IPS DF 4.7 (cell line): ENCODE results near the gene SLC7A8.
A peak's percentile ranks its signal among the peaks of the same experiment; 100 is the strongest.

Experiments
- DNase-seq: peaks from one replicate; pipeline ENCODE4 v3.0.0-alpha.2; 2013; ENCODE audit warnings: low spot score; ENCODE audit errors: extremely low read depth

SLC7A8 gene

GRCh38 chr14:23131482-23131881 lies 52.0 kb downstream of the SLC7A8 start:
- no peak for DNase-seq

- DNase-seq = no peak
Observed at GRCh38 chr14:23130871-23131270, 52.6 kb downstream of the SLC7A8 start.

GRCh38 chr14:23129759-23130316 lies 53.6 kb downstream of the SLC7A8 start:
- DNase-seq = no peak

- DNase-seq = no peak
Observed at GRCh38 chr14:23128969-23129758, 54.3 kb downstream of the SLC7A8 start.

GRCh38 chr14:23127861-23128260 lies 55.6 kb downstream of the SLC7A8 start:
- no peak for DNase-seq

GRCh38 chr14:23126548-23127278 lies 56.7 kb downstream of the SLC7A8 start:
- DNase-seq = no peak

- DNase-seq = no peak
Observed at GRCh38 chr14:23125933-23126524, 57.4 kb downstream of the SLC7A8 start.

GRCh38 chr14:23125011-23125410 lies 58.4 kb downstream of the SLC7A8 start:
- DNase-seq = no peak

GRCh38 chr14:23124337-23124954 lies 59.0 kb downstream of the SLC7A8 start:
- no peak for DNase-seq

GRCh38 chr14:23123419-23123818 lies 60.0 kb downstream of the SLC7A8 start:
- no peak for DNase-seq

- no peak for DNase-seq
Observed at GRCh38 chr14:23122086-23122485, 61.4 kb downstream of the SLC7A8 start.

- DNase-seq = no peak
Observed at GRCh38 chr14:23121361-23121771, 62.1 kb downstream of the SLC7A8 start.

- DNase-seq = peak; percentile 87
Observed at GRCh38 chr14:23120541-23121251, 62.8 kb downstream of the SLC7A8 start.

GRCh38 chr14:23119363-23120327 lies 63.8 kb downstream of the SLC7A8 start:
- DNase-seq = no peak

GRCh38 chr14:23118506-23119362 lies 64.7 kb downstream of the SLC7A8 start, which contains the start of gene CEBPE:
CEBPE (minus strand) TSS chr14:23119255; CDS start chr14:23119091, 164 bp downstream.
- no peak for DNase-seq

GRCh38 chr14:23117371-23118020 lies 66.0 kb downstream of the SLC7A8 start:
- DNase-seq = no peak

- DNase-seq = no peak
Observed at GRCh38 chr14:23115918-23116317, 67.5 kb downstream of the SLC7A8 start.

- DNase-seq = no peak
Observed at GRCh38 chr14:23115039-23115731, 68.3 kb downstream of the SLC7A8 start.
